ENCODE results near the gene CNTF.
A peak's percentile ranks its signal among the peaks of the same experiment; 100 is the strongest.

The CNTF gene

DNA sequence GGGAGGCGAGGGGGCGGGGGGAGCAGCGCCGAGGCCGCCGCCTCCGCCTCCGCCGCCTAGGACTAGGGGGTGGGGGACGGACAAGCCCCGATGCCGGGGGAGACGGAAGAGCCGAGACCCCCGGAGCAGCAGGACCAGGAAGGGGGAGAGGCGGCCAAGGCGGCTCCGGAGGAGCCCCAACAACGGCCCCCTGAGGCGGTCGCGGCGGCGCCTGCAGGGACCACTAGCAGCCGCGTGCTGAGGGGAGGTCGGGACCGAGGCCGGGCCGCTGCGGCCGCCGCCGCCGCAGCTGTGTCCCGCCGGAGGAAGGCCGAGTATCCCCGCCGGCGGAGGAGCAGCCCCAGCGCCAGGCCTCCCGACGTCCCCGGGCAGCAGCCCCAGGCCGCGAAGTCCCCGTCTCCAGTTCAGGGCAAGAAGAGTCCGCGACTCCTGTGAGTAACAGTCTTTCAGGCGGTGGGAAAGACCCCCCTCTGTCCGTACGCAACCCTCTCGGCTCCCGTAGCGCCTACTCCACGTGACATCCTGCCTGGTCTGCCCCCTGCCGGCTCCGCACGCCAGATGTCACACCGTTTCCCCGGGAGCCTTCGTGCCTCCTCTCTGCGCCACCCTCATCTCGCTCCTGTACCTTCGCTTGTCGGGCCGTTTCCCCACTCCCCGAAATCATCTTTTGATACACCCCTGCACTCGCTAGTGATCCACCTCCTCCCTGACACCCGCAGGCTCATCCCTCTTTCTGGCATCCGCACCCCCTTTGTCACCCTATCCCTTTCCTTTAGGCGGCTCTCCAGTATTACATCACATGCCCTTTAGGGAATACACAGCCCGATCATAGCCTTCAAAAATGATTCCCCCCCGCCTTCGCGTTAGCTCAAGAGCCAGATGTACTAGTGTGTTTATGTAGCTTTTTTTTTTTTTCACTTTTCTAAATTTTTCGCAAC is 43.0 kb upstream of the CNTF start (continued):
- TF ChIP-seq, protein P1, sequence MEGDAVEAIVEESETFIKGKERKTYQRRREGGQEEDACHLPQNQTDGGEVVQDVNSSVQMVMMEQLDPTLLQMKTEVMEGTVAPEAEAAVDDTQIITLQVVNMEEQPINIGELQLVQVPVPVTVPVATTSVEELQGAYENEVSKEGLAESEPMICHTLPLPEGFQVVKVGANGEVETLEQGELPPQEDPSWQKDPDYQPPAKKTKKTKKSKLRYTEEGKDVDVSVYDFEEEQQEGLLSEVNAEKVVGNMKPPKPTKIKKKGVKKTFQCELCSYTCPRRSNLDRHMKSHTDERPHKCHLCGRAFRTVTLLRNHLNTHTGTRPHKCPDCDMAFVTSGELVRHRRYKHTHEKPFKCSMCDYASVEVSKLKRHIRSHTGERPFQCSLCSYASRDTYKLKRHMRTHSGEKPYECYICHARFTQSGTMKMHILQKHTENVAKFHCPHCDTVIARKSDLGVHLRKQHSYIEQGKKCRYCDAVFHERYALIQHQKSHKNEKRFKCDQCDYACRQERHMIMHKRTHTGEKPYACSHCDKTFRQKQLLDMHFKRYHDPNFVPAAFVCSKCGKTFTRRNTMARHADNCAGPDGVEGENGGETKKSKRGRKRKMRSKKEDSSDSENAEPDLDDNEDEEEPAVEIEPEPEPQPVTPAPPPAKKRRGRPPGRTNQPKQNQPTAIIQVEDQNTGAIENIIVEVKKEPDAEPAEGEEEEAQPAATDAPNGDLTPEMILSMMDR (tag by site-specific recombination; IDR thresholded peaks at IDR 0.05), result peak; percentile 97
- TF ChIP-seq, protein P2, sequence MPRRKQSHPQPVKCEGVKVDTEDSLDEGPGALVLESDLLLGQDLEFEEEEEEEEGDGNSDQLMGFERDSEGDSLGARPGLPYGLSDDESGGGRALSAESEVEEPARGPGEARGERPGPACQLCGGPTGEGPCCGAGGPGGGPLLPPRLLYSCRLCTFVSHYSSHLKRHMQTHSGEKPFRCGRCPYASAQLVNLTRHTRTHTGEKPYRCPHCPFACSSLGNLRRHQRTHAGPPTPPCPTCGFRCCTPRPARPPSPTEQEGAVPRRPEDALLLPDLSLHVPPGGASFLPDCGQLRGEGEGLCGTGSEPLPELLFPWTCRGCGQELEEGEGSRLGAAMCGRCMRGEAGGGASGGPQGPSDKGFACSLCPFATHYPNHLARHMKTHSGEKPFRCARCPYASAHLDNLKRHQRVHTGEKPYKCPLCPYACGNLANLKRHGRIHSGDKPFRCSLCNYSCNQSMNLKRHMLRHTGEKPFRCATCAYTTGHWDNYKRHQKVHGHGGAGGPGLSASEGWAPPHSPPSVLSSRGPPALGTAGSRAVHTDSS (tag by site-specific recombination; IDR thresholded peaks at IDR 0.05), result no peak
- TF ChIP-seq, protein P3, sequence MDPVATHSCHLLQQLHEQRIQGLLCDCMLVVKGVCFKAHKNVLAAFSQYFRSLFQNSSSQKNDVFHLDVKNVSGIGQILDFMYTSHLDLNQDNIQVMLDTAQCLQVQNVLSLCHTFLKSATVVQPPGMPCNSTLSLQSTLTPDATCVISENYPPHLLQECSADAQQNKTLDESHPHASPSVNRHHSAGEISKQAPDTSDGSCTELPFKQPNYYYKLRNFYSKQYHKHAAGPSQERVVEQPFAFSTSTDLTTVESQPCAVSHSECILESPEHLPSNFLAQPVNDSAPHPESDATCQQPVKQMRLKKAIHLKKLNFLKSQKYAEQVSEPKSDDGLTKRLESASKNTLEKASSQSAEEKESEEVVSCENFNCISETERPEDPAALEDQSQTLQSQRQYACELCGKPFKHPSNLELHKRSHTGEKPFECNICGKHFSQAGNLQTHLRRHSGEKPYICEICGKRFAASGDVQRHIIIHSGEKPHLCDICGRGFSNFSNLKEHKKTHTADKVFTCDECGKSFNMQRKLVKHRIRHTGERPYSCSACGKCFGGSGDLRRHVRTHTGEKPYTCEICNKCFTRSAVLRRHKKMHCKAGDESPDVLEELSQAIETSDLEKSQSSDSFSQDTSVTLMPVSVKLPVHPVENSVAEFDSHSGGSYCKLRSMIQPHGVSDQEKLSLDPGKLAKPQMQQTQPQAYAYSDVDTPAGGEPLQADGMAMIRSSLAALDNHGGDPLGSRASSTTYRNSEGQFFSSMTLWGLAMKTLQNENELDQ (tag by site-specific recombination; IDR thresholded peaks at IDR 0.05; ENCODE audit: low read depth), result no peak
- TF ChIP-seq ZNF37A (tag by site-specific recombination; IDR thresholded peaks at IDR 0.05), result no peak
- peak; percentile 77 for TF ChIP-seq KLF8 (tag by site-specific recombination; IDR thresholded peaks at IDR 0.05)
- TF ChIP-seq TCF7L2 (IDR thresholded peaks at IDR 0.05; ENCODE audit: borderline replicate concordance, low read depth, low read length), result no peak
- TF ChIP-seq, protein P4, sequence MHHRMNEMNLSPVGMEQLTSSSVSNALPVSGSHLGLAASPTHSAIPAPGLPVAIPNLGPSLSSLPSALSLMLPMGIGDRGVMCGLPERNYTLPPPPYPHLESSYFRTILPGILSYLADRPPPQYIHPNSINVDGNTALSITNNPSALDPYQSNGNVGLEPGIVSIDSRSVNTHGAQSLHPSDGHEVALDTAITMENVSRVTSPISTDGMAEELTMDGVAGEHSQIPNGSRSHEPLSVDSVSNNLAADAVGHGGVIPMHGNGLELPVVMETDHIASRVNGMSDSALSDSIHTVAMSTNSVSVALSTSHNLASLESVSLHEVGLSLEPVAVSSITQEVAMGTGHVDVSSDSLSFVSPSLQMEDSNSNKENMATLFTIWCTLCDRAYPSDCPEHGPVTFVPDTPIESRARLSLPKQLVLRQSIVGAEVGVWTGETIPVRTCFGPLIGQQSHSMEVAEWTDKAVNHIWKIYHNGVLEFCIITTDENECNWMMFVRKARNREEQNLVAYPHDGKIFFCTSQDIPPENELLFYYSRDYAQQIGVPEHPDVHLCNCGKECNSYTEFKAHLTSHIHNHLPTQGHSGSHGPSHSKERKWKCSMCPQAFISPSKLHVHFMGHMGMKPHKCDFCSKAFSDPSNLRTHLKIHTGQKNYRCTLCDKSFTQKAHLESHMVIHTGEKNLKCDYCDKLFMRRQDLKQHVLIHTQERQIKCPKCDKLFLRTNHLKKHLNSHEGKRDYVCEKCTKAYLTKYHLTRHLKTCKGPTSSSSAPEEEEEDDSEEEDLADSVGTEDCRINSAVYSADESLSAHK (tag by site-specific recombination; IDR thresholded peaks at IDR 0.05), result peak; percentile 39; the same call in 1 of the 2 replicates
- TF ChIP-seq ZNF843 (tag by site-specific recombination; IDR thresholded peaks at IDR 0.05), result peak; percentile 56; the same call in 1 of the 2 replicates
- TF ChIP-seq, protein P5, sequence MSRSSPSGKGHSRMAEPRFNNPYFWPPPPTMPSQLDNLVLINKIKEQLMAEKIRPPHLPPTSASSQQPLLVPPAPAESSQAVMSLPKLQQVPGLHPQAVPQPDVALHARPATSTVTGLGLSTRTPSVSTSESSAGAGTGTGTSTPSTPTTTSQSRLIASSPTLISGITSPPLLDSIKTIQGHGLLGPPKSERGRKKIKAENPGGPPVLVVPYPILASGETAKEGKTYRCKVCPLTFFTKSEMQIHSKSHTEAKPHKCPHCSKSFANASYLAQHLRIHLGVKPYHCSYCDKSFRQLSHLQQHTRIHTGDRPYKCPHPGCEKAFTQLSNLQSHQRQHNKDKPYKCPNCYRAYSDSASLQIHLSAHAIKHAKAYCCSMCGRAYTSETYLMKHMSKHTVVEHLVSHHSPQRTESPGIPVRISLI (tag by site-specific recombination; IDR thresholded peaks at IDR 0.05), result 0 out of 2 replicates have a peak, but pooled peaks have one; percentile 41
- peak; percentile 97 for TF ChIP-seq ZBTB17 (tag by site-specific recombination; IDR thresholded peaks at IDR 0.05)
- TF ChIP-seq ZNF404 (tag by site-specific recombination; IDR thresholded peaks at IDR 0.05), result no peak

DNA sequence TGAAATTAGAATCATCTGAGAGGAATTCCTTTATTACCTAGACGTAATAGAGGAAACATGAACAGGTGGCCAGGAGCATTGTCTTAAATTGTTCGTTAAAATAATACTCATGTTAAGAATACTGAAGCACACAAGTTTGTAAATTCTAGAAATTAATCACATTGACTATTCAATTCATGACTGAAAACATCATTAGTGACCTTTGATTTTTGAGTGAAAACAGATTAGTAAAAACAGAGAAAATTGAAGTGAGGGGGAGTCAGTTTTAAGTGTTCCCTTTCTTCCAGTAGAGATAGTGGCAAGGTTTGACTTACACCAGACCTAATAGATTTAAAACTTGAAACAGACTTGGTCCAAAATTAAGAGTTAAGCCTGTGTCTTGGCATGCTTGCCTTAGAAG is 42.2 kb upstream of the CNTF start:
- TF ChIP-seq ZNF473 (tag by site-specific recombination; IDR thresholded peaks at IDR 0.05), result no peak
- TF ChIP-seq, protein P4 (tag by site-specific recombination; IDR thresholded peaks at IDR 0.05), result peak; percentile 82
- peak; percentile 70 for TF ChIP-seq PRDM1 (tag by site-specific recombination; IDR thresholded peaks at IDR 0.05)
- POLR2A ChIA-PET, result no interaction called here
- H3K4me1 ChIP-seq (ENCODE audit: control insufficient read depth, insufficient read depth, low read length), result no peaks in the 10 kb centered on the region
- no peaks in the 10 kb centered on the region for H3K9me3 ChIP-seq (ENCODE audit: control insufficient read depth, insufficient read depth, low read depth, low read length)
- CTCF ChIA-PET, result interaction anchor here (0.6 to 1.4 kb wide), 5 partner anchors 11 to 50 kb away, joined by 3 to 5 read pairs (median 3); no protein-coding TSS in a partner anchor
- peaks cover 0 to 14% of the 10 kb centered on the region in 2 experiments; a peak in 1 of 3 replicates for H3K36me3 ChIP-seq (ENCODE audit: control insufficient read depth in 2 of 2, insufficient read depth in 1 of 2, low read length in 2 of 2)
- H3K27ac ChIP-seq (ENCODE audit: extremely low read depth, low read depth, low read length), result no peak overlapping the region
- peak overlapping the region; percentile 94 for H3K4me3 ChIP-seq (ENCODE audit: low read depth, low read length)
